H9 (cell line): Measurements from ENCODE around the gene GP1BB. TPM values are rescaled to one million over a fixed set of nuclear protein-coding genes. Genes with fewer than 3 reads are reported as not detected.

Experiments used
- DNase-seq: peaks from one replicate; pipeline ENCODE4 v3.0.0-alpha.2; 2017
- H2AFZ ChIP-seq: one replicate; pipeline ENCODE4 v1.6.1; 2013; ENCODE audit warnings: mild to moderate bottlenecking, low read length, control low read depth, moderate library complexity
- H2AK5ac ChIP-seq: 2 replicates; pipeline ENCODE4 v1.6.1; 2013; ENCODE audit warnings: low read length, control low read depth, mixed read lengths; ENCODE audit not compliant: insufficient read length
- H2BK120ac ChIP-seq: one replicate; pipeline ENCODE4 v1.6.1; 2013; ENCODE audit warnings: low read depth, mild to moderate bottlenecking, low read length, control low read depth, inconsistent platforms; ENCODE audit not compliant: poor library complexity, severe bottlenecking
- H2BK12ac ChIP-seq: 2 replicates; pipeline ENCODE4 v1.6.1; 2013; ENCODE audit warnings: low read length, control low read depth, mixed read lengths, low read depth; ENCODE audit not compliant: insufficient read length
- H2BK15ac ChIP-seq: 2 replicates; pipeline ENCODE4 v1.6.1; 2013; ENCODE audit warnings: low read depth, low read length, control low read depth
- H2BK20ac ChIP-seq: one replicate; pipeline ENCODE4 v1.6.1; 2013; ENCODE audit warnings: low read depth, mild to moderate bottlenecking, low read length, control low read depth, inconsistent platforms; ENCODE audit not compliant: poor library complexity, severe bottlenecking
- H2BK5ac ChIP-seq: 2 replicates; pipeline ENCODE4 v1.6.1; 2013; ENCODE audit warnings: low read length, control low read depth, mixed read lengths; ENCODE audit not compliant: insufficient read length
- H3K14ac ChIP-seq: 2 replicates; pipeline ENCODE4 v1.6.1; 2013; ENCODE audit warnings: low read length, control low read depth; ENCODE audit not compliant: insufficient read depth
- H3K18ac ChIP-seq: 2 replicates; pipeline ENCODE4 v1.6.1; 2013; ENCODE audit warnings: low read depth, mild to moderate bottlenecking, mixed read lengths, low read length, control low read depth; ENCODE audit not compliant: insufficient read length
- H3K23ac ChIP-seq: 2 replicates; pipeline ENCODE4 v1.6.1; 2013; ENCODE audit warnings: low read length, control low read depth, mixed read lengths, low read depth; ENCODE audit not compliant: insufficient read length
- H3K23me2 ChIP-seq: 2 replicates; pipeline ENCODE4 v1.6.1; 2013; ENCODE audit warnings: low read depth, mild to moderate bottlenecking, mixed read lengths, low read length, control low read depth; ENCODE audit not compliant: insufficient read length, poor library complexity, severe bottlenecking
- H3K27ac ChIP-seq: 2 replicates; pipeline ENCODE4 v1.5.1; 2013; ENCODE audit warnings: low read length, control low read depth, mixed read lengths, low read depth; ENCODE audit not compliant: insufficient read length
- H3K27me3 ChIP-seq: 2 replicates; pipeline ENCODE4 v1.6.1; 2013; ENCODE audit warnings: low read length, control low read depth, inconsistent platforms; ENCODE audit not compliant: insufficient read depth
- H3K4ac ChIP-seq: 2 replicates; pipeline ENCODE4 v1.6.1; 2013; ENCODE audit warnings: low read depth, mild to moderate bottlenecking, control low read depth, inconsistent platforms, low read length, moderate library complexity
- H3K4me1 ChIP-seq: 2 replicates; pipeline ENCODE4 v1.6.1; 2013; ENCODE audit warnings: low read length, control low read depth, inconsistent platforms; ENCODE audit not compliant: insufficient read depth
- H3K4me2 ChIP-seq: 2 replicates; pipeline ENCODE4 v1.6.1; 2013; ENCODE audit warnings: low read length, control low read depth, mixed read lengths; ENCODE audit not compliant: insufficient read length, insufficient read depth
- H3K56ac ChIP-seq: 2 replicates; pipeline ENCODE4 v1.6.1; 2013; ENCODE audit warnings: low read depth, mild to moderate bottlenecking, mixed read lengths, low read length, control low read depth; ENCODE audit not compliant: insufficient read length
- H3K79me1 ChIP-seq: 2 replicates; pipeline ENCODE4 v1.6.1; 2013; ENCODE audit warnings: low read depth, mild to moderate bottlenecking, moderate library complexity, low read length, control low read depth, inconsistent platforms; ENCODE audit not compliant: insufficient read depth, poor library complexity, severe bottlenecking
- H3K79me2 ChIP-seq: 2 replicates; pipeline ENCODE4 v1.6.1; 2013; ENCODE audit warnings: low read length, control low read depth, inconsistent platforms; ENCODE audit not compliant: insufficient read depth
- H3K9ac ChIP-seq: 2 replicates; pipeline ENCODE4 v1.6.1; 2013; ENCODE audit warnings: low read length, control low read depth, mixed read lengths; ENCODE audit not compliant: insufficient read length; ENCODE audit errors: extremely low read depth
- H3K9me3 ChIP-seq: one replicate; pipeline ENCODE4 v1.6.1; 2013; ENCODE audit warnings: low read depth, low read length, inconsistent platforms; ENCODE audit not compliant: control insufficient read depth
- H3T11ph ChIP-seq: one replicate; pipeline ENCODE4 v1.6.1; 2013; ENCODE audit warnings: mild to moderate bottlenecking, low read length, control low read depth, inconsistent platforms
- H4K20me1 ChIP-seq: one replicate; pipeline ENCODE4 v1.6.1; 2013; ENCODE audit not compliant: control insufficient read depth, insufficient read length, insufficient read depth
- H4K5ac ChIP-seq: 2 replicates; pipeline ENCODE4 v1.6.1; 2013; ENCODE audit warnings: low read depth, mild to moderate bottlenecking, mixed read lengths, low read length, control low read depth; ENCODE audit not compliant: insufficient read length
- H4K8ac ChIP-seq: replicated peaks from 2 replicates; pipeline ENCODE4 v1.6.1; 2013; ENCODE audit warnings: low read length, control low read depth, mixed read lengths, low read depth; ENCODE audit not compliant: insufficient read length
- H4K91ac ChIP-seq: 2 replicates; pipeline ENCODE4 v1.6.1; 2013; ENCODE audit warnings: low read depth, mild to moderate bottlenecking, moderate library complexity, mixed read lengths, low read length, control low read depth; ENCODE audit not compliant: insufficient read length
- H3K27ac Mint-ChIP-seq, 3 experiments: 2 replicates in 2 of 3; 3 replicates in 1 of 3; pipeline ENCODE4 v1.8.0; 2020 to 2021; ENCODE audit warnings: mixed read lengths in 3 of 3, mild to moderate bottlenecking in 1 of 3, moderate library complexity in 1 of 3
- H3K27me3 Mint-ChIP-seq: 2 replicates; pipeline ENCODE4 v1.8.0; 2021; ENCODE audit warnings: low read depth, mild to moderate bottlenecking, moderate library complexity, mixed read lengths
- H3K36me3 Mint-ChIP-seq, 3 experiments: 2 replicates in 2 of 3; 3 replicates in 1 of 3; pipeline ENCODE4 v1.8.0; 2020 to 2021; ENCODE audit warnings: low read depth in 3 of 3, mixed read lengths in 3 of 3; ENCODE audit not compliant: insufficient read depth in 1 of 3
- H3K4me1 Mint-ChIP-seq, 2 experiments: 2 replicates each; pipeline ENCODE4 v1.8.0; 2020; ENCODE audit warnings: mixed read lengths in 2 of 2
- H3K4me3 Mint-ChIP-seq, 2 experiments: 2 replicates in 1 of 2; 3 replicates in 1 of 2; pipeline ENCODE4 v1.8.0; 2020 to 2021; ENCODE audit warnings: mild to moderate bottlenecking in 2 of 2, mixed read lengths in 2 of 2, moderate library complexity in 1 of 2
- H3K9me3 Mint-ChIP-seq, 2 experiments: 2 replicates in 1 of 2; 3 replicates in 1 of 2; pipeline ENCODE4 v1.8.0; 2020; ENCODE audit warnings: mild to moderate bottlenecking in 2 of 2, mixed read lengths in 2 of 2, moderate library complexity in 1 of 2
- WGBS: extraction: QIAGEN DNeasy Blood & Tissue Kit; methylation state at CpG from one replicate; pipeline ENCODE4 v1.1.7; 2013; ENCODE audit warnings: missing lambda C conversion rate, low lambda C conversion rate, mixed read lengths; ENCODE audit not compliant: insufficient read length; ENCODE audit errors: extremely low coverage; 5-methylcytosine and 5-hydroxymethylcytosine counted together
- total RNA-seq: library from RNA; stranded (reverse); gene quantifications from 2 replicates; pipeline ENCODE4 v1.2.1, GENCODE V29; 2021
- TF ChIP-seq, protein P1 (sequence below): fragments of 200-600 bp; sonication (generic); conservative IDR thresholded peaks from 3 replicates; pipeline ENCODE4 v1.8.0; 2021; ENCODE audit warnings: antibody characterized with exemption, mild to moderate bottlenecking

Gene GP1BB
- total RNA-seq, 1 experiment from 2014 or later = 3.4 TPM

DNA sequence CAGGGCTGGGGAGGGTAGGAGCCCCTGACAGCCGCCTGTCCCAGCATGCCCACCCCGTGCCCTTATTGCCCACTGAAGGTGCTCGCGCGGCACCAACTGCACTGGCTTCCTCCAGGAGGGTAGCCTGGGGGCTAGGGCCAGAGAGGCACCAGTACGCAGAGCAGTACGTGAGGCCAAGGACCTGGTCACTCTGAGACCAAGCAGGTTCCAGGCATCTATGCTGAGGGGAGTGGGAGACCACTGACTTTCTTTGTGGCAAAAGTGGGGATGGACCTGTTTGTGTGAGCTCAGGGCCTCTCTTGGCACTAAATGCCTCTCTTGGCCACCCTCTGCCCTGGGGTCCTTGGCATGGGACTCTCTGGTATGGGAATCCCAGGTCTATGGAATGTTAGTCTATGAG is 10.8 kb downstream of the GP1BB start:
- Histone ChIP-seq H2BK20ac (no peak overlapping the region), H3K14ac (no peak overlapping the region), H4K8ac (no peak overlapping the region), H2BK120ac (no peak overlapping the region), H2AFZ (no peak overlapping the region), H3K56ac (no peak overlapping the region), H3K9me3 (no peaks in the 10 kb centered on the region), H4K91ac (no peak overlapping the region), H3K23ac (no peak overlapping the region), H3K9ac (no peak overlapping the region), H2AK5ac (no peak overlapping the region), H3K4me1 (no peaks in the 10 kb centered on the region), H3K79me2 (no peaks in the 10 kb centered on the region), H3K18ac (no peak overlapping the region), H2BK12ac (no peak overlapping the region), H3K27ac (no peak overlapping the region), H3K4me2 (no peak overlapping the region), H2BK15ac (no peak overlapping the region), H2BK5ac (no peak overlapping the region), H4K5ac (no peak overlapping the region), H4K20me1 (no peaks in the 10 kb centered on the region), H3K4ac (no peak overlapping the region), H3K27me3 (no peaks in the 10 kb centered on the region), H3T11ph (no peak overlapping the region), H3K23me2 (peaks cover 2% of the 10 kb centered on the region), H3K79me1 (no peaks in the 10 kb centered on the region)
- H3K27me3 Mint-ChIP-seq = peaks cover 26% of the 10 kb centered on the region
- DNase-seq = no peak
- no peak overlapping the region; a peak in 1 of 5 replicates for H3K4me3 Mint-ChIP-seq
- TF ChIP-seq, protein P1, sequence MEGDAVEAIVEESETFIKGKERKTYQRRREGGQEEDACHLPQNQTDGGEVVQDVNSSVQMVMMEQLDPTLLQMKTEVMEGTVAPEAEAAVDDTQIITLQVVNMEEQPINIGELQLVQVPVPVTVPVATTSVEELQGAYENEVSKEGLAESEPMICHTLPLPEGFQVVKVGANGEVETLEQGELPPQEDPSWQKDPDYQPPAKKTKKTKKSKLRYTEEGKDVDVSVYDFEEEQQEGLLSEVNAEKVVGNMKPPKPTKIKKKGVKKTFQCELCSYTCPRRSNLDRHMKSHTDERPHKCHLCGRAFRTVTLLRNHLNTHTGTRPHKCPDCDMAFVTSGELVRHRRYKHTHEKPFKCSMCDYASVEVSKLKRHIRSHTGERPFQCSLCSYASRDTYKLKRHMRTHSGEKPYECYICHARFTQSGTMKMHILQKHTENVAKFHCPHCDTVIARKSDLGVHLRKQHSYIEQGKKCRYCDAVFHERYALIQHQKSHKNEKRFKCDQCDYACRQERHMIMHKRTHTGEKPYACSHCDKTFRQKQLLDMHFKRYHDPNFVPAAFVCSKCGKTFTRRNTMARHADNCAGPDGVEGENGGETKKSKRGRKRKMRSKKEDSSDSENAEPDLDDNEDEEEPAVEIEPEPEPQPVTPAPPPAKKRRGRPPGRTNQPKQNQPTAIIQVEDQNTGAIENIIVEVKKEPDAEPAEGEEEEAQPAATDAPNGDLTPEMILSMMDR = no peak
- H3K9me3 Mint-ChIP-seq = no peaks in the 10 kb centered on the region; a peak in 1 of 5 replicates
- H3K36me3 Mint-ChIP-seq = no peaks in the 10 kb centered on the region
- no peak overlapping the region for H3K27ac Mint-ChIP-seq
- no CpG with 5 or more reads among the region's 7 CpGs for WGBS
- H3K4me1 Mint-ChIP-seq = peaks cover 6 to 9% of the 10 kb centered on the region in 2 experiments
